T-helper 17 cell (primary cell): Measurements from ENCODE around the gene KLK5. TPM values are rescaled to one million over a fixed set of nuclear protein-coding genes. Genes with fewer than 3 reads are reported as not detected.

Experiments used
- ATAC-seq: fragments of 150-1000 bp; cut with Tn5 transposase; 2 replicates; pipeline ENCODE4 v1.10.0; 2021; ENCODE audit warnings: mild to moderate bottlenecking, moderate library complexity
- DNase-seq, 3 donors: peaks; one replicate each; pipeline versions ENCODE4 v3.0.0 to v3.0.0-alpha.2; 2020 to 2021
- H3K9me3 ChIP-seq: one replicate; pipeline ENCODE4 v1.7.0; 2013; ENCODE audit warnings: low read length, mild to moderate bottlenecking; ENCODE audit not compliant: control insufficient read depth, poor library complexity, severe bottlenecking
- H3K27ac Mint-ChIP-seq: one replicate; pipeline ENCODE4 v1.8.0; 2022; ENCODE audit warnings: mild to moderate bottlenecking, moderate library complexity, mixed read lengths
- H3K27me3 Mint-ChIP-seq: one replicate; pipeline ENCODE4 v1.8.0; 2022; ENCODE audit warnings: mixed read lengths
- H3K36me3 Mint-ChIP-seq: one replicate; pipeline ENCODE4 v1.8.0; 2022; ENCODE audit warnings: low read depth, mixed read lengths
- H3K4me1 Mint-ChIP-seq: one replicate; pipeline ENCODE4 v1.8.0; 2022; ENCODE audit warnings: mild to moderate bottlenecking, mixed read lengths
- H3K4me3 Mint-ChIP-seq: one replicate; pipeline ENCODE4 v1.8.0; 2022; ENCODE audit warnings: mild to moderate bottlenecking, moderate library complexity, mixed read lengths
- total RNA-seq, 4 donors: library from RNA in 2 of 4; stranded (reverse) in 2 of 4; gene quantifications; one replicate each; pipeline ENCODE4 v1.2.3 and lab custom pipeline; 2022 to 2026

The KLK5 gene
- total RNA-seq, 2 donors from 2014 or later = not detected

DNA sequence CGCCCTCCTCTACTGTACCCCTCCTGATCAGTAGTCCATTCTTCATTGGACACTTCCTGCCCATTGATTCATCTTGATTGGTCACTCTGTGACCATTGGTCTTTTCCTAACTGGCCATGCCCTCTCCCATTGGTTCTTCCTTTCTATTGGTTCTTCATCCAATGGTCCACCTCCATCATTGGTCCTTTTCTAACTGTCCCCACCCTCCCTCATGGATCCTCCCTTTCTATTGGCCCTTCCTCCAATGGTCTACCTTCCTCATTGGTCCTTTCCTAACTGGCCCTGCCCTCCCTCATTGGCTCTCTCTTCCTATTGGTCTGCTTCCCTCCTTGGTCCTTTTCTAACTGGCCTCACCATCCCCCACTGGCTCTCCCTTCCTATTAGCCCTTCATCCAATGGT lies 9.4 kb upstream of the KLK5 start:
- ATAC-seq = no peak
- H3K9me3 ChIP-seq = no peaks in the 10 kb centered on the region
- no peak for DNase-seq
- Mint-ChIP-seq H3K4me3 (no peak overlapping the region), H3K27me3 (peaks cover 14% of the 10 kb centered on the region), H3K4me1 (no peaks in the 10 kb centered on the region), H3K36me3 (peaks cover 3% of the 10 kb centered on the region), H3K27ac (no peak overlapping the region)

DNA sequence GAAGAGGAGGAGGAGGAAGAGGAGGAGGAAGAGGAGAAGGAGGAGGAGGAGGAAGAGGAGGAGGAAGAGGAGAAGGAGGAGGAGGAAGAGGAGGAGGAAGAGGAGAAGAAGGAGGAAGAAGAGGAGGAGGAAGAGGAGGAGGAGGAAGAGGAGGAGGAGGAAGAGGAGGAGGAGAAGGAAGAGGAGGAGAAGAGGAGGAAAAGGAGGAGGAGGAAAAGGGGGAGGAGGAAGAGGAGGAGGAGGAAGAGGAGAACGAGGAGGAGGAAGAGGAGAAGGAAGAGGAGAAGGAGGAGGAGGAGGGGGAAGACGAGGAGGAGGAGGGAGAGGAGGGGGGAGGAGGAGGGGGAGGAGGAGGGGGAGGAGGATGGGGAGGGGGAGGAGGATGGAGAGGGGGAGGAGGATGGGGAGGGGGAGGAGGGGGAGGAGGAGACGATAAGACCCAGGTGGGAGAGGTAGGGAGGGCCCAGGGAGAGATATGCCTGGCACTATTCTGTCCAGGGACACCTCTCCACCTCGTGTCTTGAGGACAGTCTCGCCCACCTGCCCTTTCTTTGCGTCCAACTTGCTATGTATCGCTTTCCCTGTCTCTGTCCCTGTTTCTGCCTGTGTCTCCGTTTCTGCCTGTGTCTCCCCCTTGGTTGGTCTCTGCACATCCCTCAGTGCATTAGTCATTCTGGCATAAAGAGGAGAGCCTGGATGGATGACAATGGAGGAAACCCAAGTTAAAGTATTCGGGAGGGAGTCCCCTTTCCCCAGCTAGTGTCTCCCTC lies 7.1 kb upstream of the KLK5 start:
- Mint-ChIP-seq H3K4me3 (no peak overlapping the region), H3K27ac (no peak overlapping the region), H3K4me1 (no peaks in the 10 kb centered on the region), H3K36me3 (peaks cover 3% of the 10 kb centered on the region), H3K27me3 (peaks cover 9% of the 10 kb centered on the region)
- ATAC-seq (no peak), DNase-seq (no peak)
- no peaks in the 10 kb centered on the region for H3K9me3 ChIP-seq

DNA sequence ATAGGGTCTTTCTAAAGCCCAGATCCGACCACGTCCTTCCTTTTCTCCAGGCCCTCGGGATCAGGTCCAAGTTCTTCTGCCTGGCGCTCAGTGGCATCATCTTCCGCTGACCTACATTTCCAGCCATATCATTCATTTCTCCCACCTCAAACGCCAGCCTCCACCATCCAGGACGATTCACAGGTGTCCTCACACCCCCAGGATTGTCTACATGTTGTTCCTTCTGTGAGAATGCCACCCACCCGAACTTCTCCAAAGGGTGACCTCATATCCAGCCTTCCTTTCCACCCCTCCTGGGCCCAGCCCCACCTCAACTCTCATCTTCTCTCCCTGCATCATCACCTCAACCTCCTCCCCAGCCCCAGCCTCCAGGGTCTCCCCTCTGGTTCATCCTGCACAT lies 4.7 kb upstream of the KLK5 start:
- DNase-seq (no peak), ATAC-seq (no peak)
- H3K27ac Mint-ChIP-seq = no peak overlapping the region
- H3K4me1 Mint-ChIP-seq = peaks cover 7% of the 10 kb centered on the region
- peaks cover 25% of the 10 kb centered on the region for H3K27me3 Mint-ChIP-seq
- H3K9me3 ChIP-seq = no peaks in the 10 kb centered on the region
- H3K36me3 Mint-ChIP-seq = peaks cover 2% of the 10 kb centered on the region
- H3K4me3 Mint-ChIP-seq = no peak overlapping the region

DNA sequence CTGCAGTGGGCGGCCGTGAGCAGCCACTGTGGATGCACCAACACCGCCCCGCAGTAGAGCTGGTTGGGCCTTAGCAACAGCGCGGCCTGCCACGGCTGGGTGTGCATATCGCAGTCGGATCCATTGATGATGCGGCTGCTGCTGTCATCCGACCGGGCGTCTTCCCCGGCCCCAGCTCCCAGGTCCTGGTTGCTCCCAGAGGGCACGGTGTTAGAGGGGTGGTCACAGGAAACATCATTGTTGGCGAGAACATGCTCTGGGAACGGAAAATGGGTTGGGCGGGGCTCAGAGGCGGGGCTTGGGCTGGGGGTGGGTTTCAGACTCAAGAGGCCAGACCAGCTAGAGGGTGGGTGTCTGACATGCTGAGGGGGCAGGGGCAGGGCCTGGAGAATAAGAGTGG lies 3.0 kb downstream of the KLK5 start:
- H3K9me3 ChIP-seq = no peaks in the 10 kb centered on the region
- H3K27ac Mint-ChIP-seq = no peak overlapping the region
- ATAC-seq (no peak), DNase-seq (no peak)
- H3K4me3 Mint-ChIP-seq = no peak overlapping the region
- peaks cover 41% of the 10 kb centered on the region for H3K27me3 Mint-ChIP-seq
- H3K36me3 Mint-ChIP-seq = peaks cover 2% of the 10 kb centered on the region
- peaks cover 7% of the 10 kb centered on the region for H3K4me1 Mint-ChIP-seq

DNA sequence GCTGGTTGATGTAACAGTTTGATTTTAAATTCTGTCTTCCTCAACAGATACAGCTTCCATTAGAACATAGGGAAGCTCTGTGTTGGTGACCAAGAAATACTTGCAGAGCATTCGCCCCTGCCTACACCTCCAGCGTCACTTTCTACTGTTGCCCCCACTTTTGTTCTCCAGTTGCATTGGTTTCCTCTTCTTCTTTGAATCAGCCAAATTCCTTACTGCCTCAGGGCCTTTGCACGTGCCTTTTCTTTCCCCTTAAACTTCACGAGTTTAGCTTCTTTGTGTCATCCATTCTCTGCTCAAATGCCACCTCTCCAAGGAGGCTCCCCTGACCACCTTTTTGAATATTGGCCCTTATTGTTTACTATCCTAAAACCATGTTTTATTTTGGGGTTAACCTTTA lies 5.7 kb downstream of the KLK5 start:
- Mint-ChIP-seq H3K4me1 (no peaks in the 10 kb centered on the region), H3K27ac (no peak overlapping the region), H3K4me3 (no peak overlapping the region), H3K36me3 (no peaks in the 10 kb centered on the region), H3K27me3 (peaks cover 36% of the 10 kb centered on the region)
- ATAC-seq (no peak), DNase-seq (no peak)
- H3K9me3 ChIP-seq = no peaks in the 10 kb centered on the region

DNA sequence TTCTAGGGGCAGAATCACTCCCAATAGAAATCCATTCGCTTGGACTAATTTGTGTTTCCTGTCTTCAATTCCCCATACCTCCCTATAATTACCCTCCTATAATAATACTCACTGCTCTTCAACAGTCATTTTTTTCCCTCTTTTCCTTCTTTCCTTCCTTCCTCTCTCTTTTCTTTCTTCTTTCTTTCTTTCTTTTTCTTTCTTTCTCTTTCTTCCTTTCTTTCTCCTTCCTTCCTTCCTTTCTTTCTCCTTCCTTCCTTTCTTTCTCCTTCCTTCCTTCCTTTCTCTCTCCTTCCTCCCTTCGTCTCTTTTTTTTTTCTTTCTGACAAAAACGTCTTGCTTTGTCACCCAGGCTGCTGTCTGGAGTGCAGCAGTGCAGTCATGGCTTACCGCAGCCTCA lies 8.0 kb downstream of the KLK5 start:
- Mint-ChIP-seq H3K27ac (no peak overlapping the region), H3K4me1 (no peaks in the 10 kb centered on the region)

DNA sequence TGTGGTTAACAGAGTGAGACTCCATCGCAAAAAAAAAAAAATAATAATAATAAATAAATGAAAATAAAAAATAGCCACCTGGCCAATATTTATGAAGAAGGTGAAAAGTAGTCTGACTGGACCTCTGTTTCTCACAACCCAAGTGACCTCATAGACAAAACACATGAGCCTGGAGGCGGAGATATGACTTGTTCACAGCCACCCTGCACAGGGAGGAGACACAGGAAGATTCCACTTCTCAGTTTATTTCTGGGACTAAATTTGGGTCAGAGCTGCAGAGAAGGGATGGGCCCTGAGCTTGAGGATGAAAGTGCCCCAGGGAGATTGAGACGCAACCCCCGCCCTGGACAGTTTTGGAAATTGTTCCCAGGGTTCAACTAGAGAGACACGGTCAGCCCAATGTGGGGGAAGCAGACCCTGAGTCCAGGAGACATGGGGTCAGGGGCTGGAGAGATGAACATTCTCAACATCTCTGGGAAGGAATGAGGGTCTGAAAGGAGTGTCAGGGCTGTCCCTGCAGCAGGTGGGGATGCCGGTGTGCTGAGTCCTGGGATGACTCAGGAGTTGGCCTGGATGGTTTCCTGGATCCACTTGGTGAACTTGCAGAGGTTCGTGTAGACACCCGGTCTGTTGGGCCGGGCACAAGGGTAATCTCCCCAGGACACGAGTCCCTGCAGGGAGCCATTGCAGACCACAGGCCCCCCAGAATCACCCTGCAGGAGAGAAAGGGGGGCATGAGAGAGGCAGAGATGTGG lies 9.6 kb downstream of the KLK5 start:
- no peak overlapping the region for H3K27ac Mint-ChIP-seq
- ATAC-seq (no peak), DNase-seq (no peak)
- H3K4me1 Mint-ChIP-seq = no peaks in the 10 kb centered on the region
- H3K36me3 Mint-ChIP-seq = no peaks in the 10 kb centered on the region
- no peaks in the 10 kb centered on the region for H3K9me3 ChIP-seq
- peaks cover 26% of the 10 kb centered on the region for H3K27me3 Mint-ChIP-seq
- no peak overlapping the region for H3K4me3 Mint-ChIP-seq

More for the DNA sequence above, 8.0 kb downstream of the KLK5 start:
- Mint-ChIP-seq H3K36me3 (no peaks in the 10 kb centered on the region), H3K27me3 (peaks cover 31% of the 10 kb centered on the region), H3K4me3 (no peak overlapping the region)
- ATAC-seq (no peak), DNase-seq (no peak)
- no peaks in the 10 kb centered on the region for H3K9me3 ChIP-seq

DNA sequence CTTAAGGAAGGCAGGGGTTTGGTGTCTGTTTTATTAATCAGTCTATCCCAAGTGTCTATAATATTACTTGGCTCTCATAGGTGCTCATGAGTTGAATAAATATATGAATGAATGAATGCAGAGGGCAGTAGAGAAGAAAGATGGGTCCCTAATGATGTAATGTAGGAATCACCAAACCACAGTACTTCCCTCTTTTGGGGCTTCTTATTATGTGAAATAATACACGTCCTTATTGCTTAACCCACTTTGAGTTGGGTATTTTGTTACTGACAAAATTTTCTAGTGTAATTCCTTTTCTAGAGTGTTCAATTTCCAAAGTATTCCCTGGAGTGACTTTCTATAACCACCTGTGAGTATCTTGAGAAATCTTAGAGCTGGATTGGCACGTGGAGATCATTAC lies 13.2 kb downstream of the KLK5 start:
- H3K27me3 Mint-ChIP-seq = peaks cover 35% of the 10 kb centered on the region

DNA sequence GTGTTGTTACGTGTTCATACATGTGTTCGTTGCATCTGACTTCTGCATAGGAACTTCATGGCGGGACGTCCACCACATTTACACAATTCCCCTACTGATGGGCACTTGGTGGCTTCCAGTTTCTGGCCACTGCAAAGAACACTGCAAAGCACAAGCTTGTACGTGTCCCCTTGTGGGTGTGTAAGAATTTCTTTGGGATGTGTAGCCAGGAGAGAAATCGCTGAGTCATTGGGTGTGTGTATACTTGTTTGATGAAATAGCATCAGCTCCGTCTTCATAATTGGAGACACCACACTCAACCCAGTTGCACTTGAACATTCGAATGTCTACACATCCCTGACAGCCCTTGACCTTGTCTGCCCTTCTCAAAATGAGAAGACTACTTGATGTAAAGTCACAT lies 19.2 kb downstream of the KLK5 start:
- Mint-ChIP-seq H3K27me3 (peaks cover 53% of the 10 kb centered on the region), H3K4me1 (peaks cover 10% of the 10 kb centered on the region), H3K27ac (no peak overlapping the region), H3K4me3 (no peak overlapping the region), H3K36me3 (peaks cover 2% of the 10 kb centered on the region)
- H3K9me3 ChIP-seq = no peaks in the 10 kb centered on the region
- ATAC-seq (no peak), DNase-seq (no peak)

More for the DNA sequence above, 13.2 kb downstream of the KLK5 start:
- DNase-seq (no peak), ATAC-seq (no peak)
- no peak overlapping the region for H3K27ac Mint-ChIP-seq
- H3K36me3 Mint-ChIP-seq = no peaks in the 10 kb centered on the region
- no peaks in the 10 kb centered on the region for H3K9me3 ChIP-seq
- no peak overlapping the region for H3K4me3 Mint-ChIP-seq
- H3K4me1 Mint-ChIP-seq = no peaks in the 10 kb centered on the region

DNA sequence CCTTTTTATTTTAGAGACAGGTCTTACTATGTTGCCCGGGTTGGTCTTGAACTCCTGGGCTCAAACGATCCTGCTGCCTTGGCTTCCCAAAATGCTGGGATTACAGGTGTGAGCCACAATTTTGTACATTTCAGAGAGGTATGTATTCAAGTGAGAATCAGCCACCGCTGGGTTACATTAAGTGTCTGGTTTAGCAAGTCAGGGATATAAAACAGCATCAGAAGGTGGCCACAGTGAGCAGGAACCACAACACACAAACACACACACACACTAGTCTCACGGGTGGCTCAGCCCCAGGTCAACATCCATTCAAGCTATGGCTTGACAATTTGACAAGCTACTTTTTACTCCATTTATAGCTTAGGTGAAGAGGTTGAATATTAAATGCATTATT lies 20.2 kb downstream of the KLK5 start:
- ATAC-seq (no peak), DNase-seq (no peak)
- Mint-ChIP-seq H3K36me3 (peaks cover 2% of the 10 kb centered on the region), H3K4me1 (peaks cover 10% of the 10 kb centered on the region), H3K27me3 (peaks cover 59% of the 10 kb centered on the region), H3K27ac (no peak overlapping the region), H3K4me3 (no peak overlapping the region)
- H3K9me3 ChIP-seq = no peaks in the 10 kb centered on the region

DNA sequence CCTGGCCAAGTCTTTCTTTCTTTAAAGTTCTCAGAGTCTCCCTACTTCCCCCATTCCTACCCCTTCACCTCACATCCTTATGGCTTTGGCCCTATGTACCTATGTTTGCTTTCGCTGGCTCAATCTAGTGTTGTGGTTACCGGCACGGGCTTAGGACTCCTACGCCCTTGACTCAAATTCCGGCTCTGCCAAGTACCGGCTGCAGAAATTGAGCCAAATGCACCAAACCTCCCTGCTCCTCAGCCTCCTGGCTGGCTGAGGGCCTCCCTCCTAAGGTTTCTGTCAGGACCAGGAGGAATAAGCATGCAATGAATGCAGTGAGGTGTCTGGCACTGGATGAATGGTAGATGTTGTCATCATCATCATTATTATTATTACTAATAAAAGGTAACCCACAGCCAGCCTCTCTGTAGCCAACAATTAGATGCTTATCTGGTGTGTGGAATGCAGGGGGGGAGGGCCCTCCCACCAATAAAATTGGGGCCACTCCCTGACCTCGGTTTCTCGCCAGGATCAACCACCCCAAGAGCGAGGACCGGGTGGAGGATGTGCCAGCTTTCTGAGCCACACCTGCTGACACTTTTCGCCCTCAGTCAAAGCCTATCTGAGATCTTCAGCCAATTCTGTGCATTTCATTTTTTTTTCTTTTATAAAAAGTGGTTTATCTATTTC lies 20.7 kb downstream of the KLK5 start:
- Mint-ChIP-seq H3K4me3 (no peak overlapping the region), H3K27me3 (peaks cover 64% of the 10 kb centered on the region), H3K27ac (no peak overlapping the region), H3K36me3 (peaks cover 2% of the 10 kb centered on the region), H3K4me1 (peaks cover 10% of the 10 kb centered on the region)
- DNase-seq = no peak
- H3K9me3 ChIP-seq = no peaks in the 10 kb centered on the region
- ATAC-seq = no peak

DNA sequence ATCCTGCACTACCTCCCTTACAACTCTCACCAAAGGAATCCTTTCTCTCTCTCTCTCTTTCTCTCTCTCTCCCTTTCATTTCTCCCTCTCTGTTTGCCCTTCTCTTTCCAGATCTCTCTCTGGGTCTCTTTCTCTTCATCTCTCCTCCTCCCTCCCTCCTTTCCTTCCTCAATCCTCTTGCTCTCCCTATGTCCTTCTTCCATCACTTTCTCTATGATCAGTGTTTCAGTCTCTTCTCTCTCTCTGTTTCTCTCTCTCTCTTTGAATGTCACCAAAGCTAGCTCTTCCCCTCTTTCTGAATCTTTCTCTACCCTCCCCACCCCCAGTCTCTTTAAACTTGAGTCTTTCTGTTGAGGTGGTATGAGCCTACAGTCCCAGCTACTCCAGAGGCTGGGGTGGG lies 21.8 kb downstream of the KLK5 start:
- no peak overlapping the region for H3K27ac Mint-ChIP-seq
- peaks cover 59% of the 10 kb centered on the region for H3K27me3 Mint-ChIP-seq
- DNase-seq (no peak), ATAC-seq (no peak)
- no peak overlapping the region for H3K4me3 Mint-ChIP-seq
- peaks cover 2% of the 10 kb centered on the region for H3K36me3 Mint-ChIP-seq
- H3K9me3 ChIP-seq = no peaks in the 10 kb centered on the region
- H3K4me1 Mint-ChIP-seq = peaks cover 10% of the 10 kb centered on the region

DNA sequence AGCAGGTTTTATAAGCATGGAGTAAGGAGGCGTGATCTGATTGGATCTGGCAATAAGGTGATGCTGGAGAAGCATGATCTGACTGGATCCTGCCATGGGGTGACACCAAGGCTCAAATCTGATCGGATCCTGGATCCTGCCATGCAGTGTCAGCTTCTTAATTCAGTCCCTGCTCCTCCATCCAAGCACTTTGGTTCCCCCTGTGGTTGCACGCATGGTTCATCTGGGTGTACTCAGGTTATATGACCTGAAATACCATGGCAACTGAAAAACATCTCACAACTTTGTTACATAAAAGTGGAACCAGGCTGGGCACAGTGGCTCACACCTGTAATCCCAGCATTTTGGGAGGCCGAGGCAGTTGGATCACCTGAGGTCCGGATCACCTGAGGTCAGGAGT lies 24.0 kb downstream of the KLK5 start:
- DNase-seq (no peak), ATAC-seq (no peak)
- peaks cover 10% of the 10 kb centered on the region for H3K4me1 Mint-ChIP-seq
- no peaks in the 10 kb centered on the region for H3K9me3 ChIP-seq
- no peak overlapping the region for H3K27ac Mint-ChIP-seq
- no peak overlapping the region for H3K4me3 Mint-ChIP-seq
- peaks cover 2% of the 10 kb centered on the region for H3K36me3 Mint-ChIP-seq
- peaks cover 55% of the 10 kb centered on the region for H3K27me3 Mint-ChIP-seq
